ENCODE results near the gene VSX1. TPM values are rescaled to one million over a fixed set of nuclear protein-coding genes. Genes with fewer than 3 reads are reported as not detected.

VSX1 gene
- total RNA-seq, 2 experiments from 2014 or later = not detected

DNA sequence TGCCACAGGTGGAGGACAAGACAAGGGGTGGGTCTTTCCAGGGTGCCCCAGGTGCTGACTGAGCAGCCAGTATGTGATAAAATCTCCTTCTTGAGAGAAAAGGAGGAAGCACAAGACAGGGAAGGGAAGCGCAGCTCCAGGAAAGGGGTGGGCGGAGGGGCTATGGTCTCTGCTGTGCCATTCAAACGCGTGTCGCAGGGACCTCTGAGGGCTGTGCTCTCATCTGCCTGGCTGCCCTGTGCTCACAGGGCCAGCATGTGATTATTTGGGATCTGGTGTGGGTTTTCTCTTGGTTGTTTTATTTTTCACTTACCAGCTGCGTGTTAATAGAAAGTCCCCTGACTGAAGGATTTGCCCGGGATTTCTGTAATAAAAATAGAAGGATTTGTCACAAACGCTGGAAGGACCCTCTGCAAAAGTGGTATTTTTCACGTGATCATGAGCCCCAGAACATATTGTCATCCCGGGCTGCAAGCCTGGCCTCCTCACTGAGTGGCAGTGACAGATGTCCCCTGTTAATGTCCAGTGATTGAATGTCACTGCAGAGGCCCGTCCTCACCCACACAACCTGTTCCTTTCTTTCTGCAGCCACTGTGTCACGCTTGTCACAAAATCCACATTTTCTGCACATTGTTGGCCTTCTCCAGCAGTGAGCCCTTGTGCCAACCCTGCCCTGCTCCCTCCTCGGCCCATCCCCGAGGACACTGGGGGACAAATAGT, 35.0 kb upstream of the VSX1 start:
- DNase-seq = no peak
- H3K9me3 Mint-ChIP-seq (ENCODE audit: low read depth) = no peaks in the 10 kb centered on the region
- no peaks in the 10 kb centered on the region for H3K4me1 Mint-ChIP-seq
- POLR2A ChIA-PET = no interaction called here
- intact Hi-C loops (cut with DNase I, micrococcal nuclease) = no loop called here
- H3K27ac Mint-ChIP-seq = no peak overlapping the region
- H3K4me3 Mint-ChIP-seq = no peak overlapping the region
- no peak for ATAC-seq
- CTCF ChIA-PET = interaction anchor here (0.5 kb wide), 1 partner anchor 15 kb away, joined by 3 read pairs; no protein-coding TSS in a partner anchor
- no peaks in the 10 kb centered on the region for H3K36me3 Mint-ChIP-seq (ENCODE audit: low read depth)
- H3K27me3 Mint-ChIP-seq = peaks cover 5% of the 10 kb centered on the region

DNA sequence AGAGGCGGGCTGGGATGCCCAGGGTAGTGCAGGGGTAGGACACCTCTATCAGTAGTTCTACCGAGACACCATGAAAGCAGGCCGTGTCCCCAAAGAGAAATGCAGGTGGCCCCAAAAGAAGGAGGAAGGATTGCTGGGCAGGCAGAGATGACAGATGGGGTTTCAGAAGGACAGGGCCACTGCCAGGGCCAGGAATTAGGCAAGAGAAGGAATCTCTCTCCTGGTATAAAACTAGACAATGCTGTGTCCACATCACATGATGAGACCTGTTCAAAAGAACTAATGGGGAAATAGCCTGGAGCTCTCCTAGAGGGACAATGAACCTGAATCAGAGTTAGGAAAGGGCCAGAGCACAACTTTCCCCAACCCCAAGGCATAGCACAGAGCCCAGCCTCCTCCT, 21.6 kb upstream of the VSX1 start:
- intact Hi-C loops (cut with DNase I, micrococcal nuclease) = no loop called here
- H3K9me3 Mint-ChIP-seq (ENCODE audit: low read depth) = no peaks in the 10 kb centered on the region
- POLR2A ChIA-PET = no interaction called here
- CTCF ChIA-PET = interaction anchor here (0.6 kb wide), 1 partner anchor 173 kb away, joined by 3 read pairs; no protein-coding TSS in a partner anchor
- peaks cover 10% of the 10 kb centered on the region for H3K4me1 Mint-ChIP-seq
- DNase-seq (no peak), ATAC-seq (no peak)
- no peak overlapping the region for H3K4me3 Mint-ChIP-seq
- H3K36me3 Mint-ChIP-seq (ENCODE audit: low read depth) = no peaks in the 10 kb centered on the region
- no peak overlapping the region for H3K27ac Mint-ChIP-seq
- H3K27me3 Mint-ChIP-seq = peaks cover 13% of the 10 kb centered on the region

DNA sequence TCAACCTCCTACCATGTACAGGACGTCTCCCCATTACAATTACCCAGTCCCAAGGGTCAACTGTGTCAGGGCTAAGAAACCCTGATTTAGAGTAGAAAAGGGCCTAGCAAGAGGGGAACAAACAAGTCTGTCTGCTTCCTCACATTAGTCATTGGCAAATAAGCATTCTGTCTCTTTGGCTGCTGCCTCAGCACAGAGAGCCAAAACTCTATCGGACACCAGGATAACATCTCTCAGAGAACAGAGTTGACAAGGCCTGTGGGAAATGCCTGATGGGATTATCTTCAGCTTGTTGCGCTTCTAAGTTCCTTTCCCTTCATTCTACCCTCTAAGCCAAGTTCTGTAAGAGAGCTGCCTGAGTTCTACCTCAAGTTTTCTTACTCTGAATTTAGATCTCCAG, 19.0 kb upstream of the VSX1 start:
- Mint-ChIP-seq H3K27me3 (no peaks in the 10 kb centered on the region), H3K4me3 (no peak overlapping the region), H3K36me3 (ENCODE audit: low read depth) (no peaks in the 10 kb centered on the region), H3K27ac (no peak overlapping the region), H3K4me1 (peaks cover 10% of the 10 kb centered on the region), H3K9me3 (ENCODE audit: low read depth) (no peaks in the 10 kb centered on the region)
- intact Hi-C loops (cut with DNase I, micrococcal nuclease) = no loop called here
- DNase-seq (no peak), ATAC-seq (no peak)
- ChIA-PET CTCF (interaction anchor here (0.6 kb wide), 1 partner anchor 154 kb away, joined by 3 read pairs; no protein-coding TSS in a partner anchor), POLR2A (no interaction called here)

DNA sequence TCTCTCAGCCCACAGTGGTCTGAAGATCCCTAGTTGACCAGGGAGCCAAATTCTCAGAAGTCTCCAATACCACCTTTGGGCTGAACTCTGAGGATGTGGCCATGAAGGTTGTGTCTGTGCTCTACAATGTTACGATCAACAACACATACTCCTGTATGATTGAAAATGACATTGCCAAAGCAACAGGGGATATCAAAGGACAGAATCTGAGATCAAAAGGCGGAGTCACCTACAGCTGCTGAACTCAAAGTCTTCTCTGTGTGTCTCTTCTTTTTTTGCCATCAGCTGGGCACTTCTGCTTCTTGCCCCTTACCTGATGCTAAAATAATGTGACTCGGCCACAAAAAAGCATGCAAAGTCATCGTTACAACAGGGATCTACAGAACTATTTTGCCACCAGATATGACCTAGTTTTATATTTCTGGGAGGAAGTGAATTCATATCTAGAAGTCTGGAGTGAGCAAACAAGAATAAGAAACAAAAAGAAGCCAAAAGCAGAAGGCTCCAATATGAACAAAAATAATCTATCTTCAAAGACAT, 17.7 kb upstream of the VSX1 start:
- Mint-ChIP-seq H3K36me3 (ENCODE audit: low read depth) (no peaks in the 10 kb centered on the region), H3K4me1 (peaks cover 10% of the 10 kb centered on the region), H3K9me3 (ENCODE audit: low read depth) (no peaks in the 10 kb centered on the region), H3K27ac (no peak overlapping the region), H3K27me3 (no peaks in the 10 kb centered on the region), H3K4me3 (no peak overlapping the region)
- POLR2A ChIA-PET = no interaction called here
- intact Hi-C loops (cut with DNase I, micrococcal nuclease) = no loop called here
- DNase-seq (no peak), ATAC-seq (peak; percentile 42)
- CTCF ChIA-PET = interaction anchor here (0.8 to 1.1 kb wide), 2 partner anchors 16 to 55 kb away, joined by 3 read pairs; no protein-coding TSS in a partner anchor

DNA sequence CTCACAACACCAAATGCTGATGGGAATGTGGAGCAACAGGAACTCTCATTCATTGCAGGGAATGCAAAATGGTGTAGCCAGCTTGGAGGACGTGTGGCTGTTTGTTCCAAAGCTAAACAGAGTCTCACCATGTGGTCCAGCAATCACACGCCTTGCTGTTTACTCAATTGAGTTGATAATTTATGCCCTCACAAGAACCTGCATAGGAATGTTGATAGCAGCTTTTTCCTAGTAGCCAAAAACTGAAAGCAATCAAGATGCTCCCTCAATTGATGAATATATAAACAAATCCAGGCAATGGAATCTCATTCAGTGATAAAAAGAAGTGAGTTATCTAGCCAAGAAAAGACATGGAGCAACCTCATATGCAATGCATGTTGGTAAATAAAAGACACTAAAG, 15.6 kb upstream of the VSX1 start:
- H3K4me1 Mint-ChIP-seq = peaks cover 10% of the 10 kb centered on the region
- ChIA-PET POLR2A (no interaction called here), CTCF (no interaction called here)
- no peak for DNase-seq
- no peaks in the 10 kb centered on the region for H3K9me3 Mint-ChIP-seq (ENCODE audit: low read depth)
- intact Hi-C loops (cut with DNase I, micrococcal nuclease) = loop anchor here in 1 of 2 experiments (2.0 kb wide), 1 partner anchor 23 kb away; no protein-coding TSS in a partner anchor
- H3K27me3 Mint-ChIP-seq = no peaks in the 10 kb centered on the region
- no peak overlapping the region for H3K27ac Mint-ChIP-seq
- no peak for ATAC-seq
- H3K36me3 Mint-ChIP-seq (ENCODE audit: low read depth) = no peaks in the 10 kb centered on the region
- H3K4me3 Mint-ChIP-seq = no peak overlapping the region

DNA sequence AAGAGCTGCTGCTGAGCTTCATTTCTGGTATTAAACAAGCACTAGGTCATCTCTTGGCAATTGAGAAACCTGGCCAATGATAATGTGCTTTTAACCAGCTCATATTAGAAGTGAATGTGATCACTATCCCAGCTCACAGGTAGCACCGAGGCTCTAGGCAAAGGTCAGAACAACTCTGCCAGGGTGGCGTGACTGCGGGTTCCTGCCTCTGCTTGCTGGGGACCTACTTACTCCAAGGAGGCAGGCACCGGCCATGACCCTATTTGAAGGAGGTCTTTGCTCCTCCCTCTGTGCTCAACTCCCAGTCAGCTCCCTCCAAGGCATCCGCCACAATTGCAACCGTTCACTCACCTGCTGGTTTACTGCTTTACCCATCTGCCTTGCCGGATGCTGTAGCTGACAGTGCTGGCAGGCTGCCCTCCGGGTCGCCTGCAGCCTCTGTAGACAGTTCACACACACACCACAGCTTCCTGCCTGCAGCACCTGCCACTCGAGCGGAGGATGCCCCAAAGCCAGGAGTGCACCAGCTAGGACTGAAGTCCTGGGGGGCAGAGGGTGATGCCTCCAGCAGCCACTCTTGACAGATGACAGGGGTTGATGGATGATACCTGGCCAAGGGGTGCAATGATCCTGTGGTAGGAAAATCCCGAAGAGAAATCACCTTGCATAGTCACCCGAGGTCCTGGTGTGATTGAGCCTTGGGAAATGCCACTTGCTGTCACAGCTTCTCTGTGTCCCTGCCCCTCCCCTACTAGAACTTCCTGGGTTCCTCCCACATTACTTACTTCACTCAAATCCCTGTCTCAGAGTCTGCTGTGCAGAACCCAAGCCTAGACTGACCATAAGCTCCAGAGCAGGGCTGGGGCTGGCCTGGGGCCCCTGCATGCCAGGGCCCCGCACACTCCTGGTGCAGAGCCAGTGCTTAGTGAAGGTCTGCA, 8.8 kb upstream of the VSX1 start:
- POLR2A ChIA-PET = interaction anchor here (0.5 to 0.6 kb wide), 3 partner anchors 36 to 503 kb away, joined by 3 to 5 read pairs (median 3); no protein-coding TSS in a partner anchor
- intact Hi-C loops (cut with DNase I, micrococcal nuclease) = no loop called here
- Mint-ChIP-seq H3K36me3 (ENCODE audit: low read depth) (no peaks in the 10 kb centered on the region), H3K27me3 (peaks cover 5% of the 10 kb centered on the region), H3K27ac (no peak overlapping the region), H3K4me1 (peaks cover 24% of the 10 kb centered on the region), H3K4me3 (no peak overlapping the region), H3K9me3 (ENCODE audit: low read depth) (no peaks in the 10 kb centered on the region)
- CTCF ChIA-PET = interaction anchor here (0.8 to 2.2 kb wide), 4 partner anchors 12 to 91 kb away, joined by 3 to 7 read pairs (median 4); no protein-coding TSS in a partner anchor
- DNase-seq = peak; percentile 79
- ATAC-seq = peak; percentile 97

DNA sequence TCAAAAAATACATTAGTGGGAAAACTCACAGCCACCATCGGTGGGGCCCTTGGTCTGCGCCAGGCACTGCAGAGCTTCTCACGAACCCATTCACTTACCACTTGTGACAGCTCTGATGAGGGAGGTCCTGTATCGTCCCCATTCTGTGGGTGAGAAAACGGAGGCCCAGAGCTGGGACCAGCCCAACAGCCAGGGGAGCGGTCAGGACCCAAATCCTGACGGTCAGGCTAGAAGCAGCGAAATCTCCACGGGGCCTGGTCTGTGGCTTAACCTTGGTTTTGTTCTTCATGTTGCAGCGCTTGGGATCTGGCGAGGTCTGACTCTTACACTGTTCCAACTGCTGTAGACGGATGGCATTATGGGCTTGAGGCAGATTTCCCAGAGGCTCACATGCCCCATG, 7.7 kb upstream of the VSX1 start:
- intact Hi-C loops (cut with DNase I, micrococcal nuclease) = no loop called here
- no peak for DNase-seq
- Mint-ChIP-seq H3K9me3 (ENCODE audit: low read depth) (no peaks in the 10 kb centered on the region), H3K4me1 (peaks cover 25% of the 10 kb centered on the region), H3K4me3 (no peak overlapping the region), H3K36me3 (ENCODE audit: low read depth) (no peaks in the 10 kb centered on the region), H3K27me3 (peaks cover 10% of the 10 kb centered on the region), H3K27ac (no peak overlapping the region)
- POLR2A ChIA-PET = no interaction called here
- CTCF ChIA-PET = interaction anchor here (2.2 kb wide), 1 partner anchor 11 kb away, joined by 7 read pairs; no protein-coding TSS in a partner anchor
- ATAC-seq = no peak

DNA sequence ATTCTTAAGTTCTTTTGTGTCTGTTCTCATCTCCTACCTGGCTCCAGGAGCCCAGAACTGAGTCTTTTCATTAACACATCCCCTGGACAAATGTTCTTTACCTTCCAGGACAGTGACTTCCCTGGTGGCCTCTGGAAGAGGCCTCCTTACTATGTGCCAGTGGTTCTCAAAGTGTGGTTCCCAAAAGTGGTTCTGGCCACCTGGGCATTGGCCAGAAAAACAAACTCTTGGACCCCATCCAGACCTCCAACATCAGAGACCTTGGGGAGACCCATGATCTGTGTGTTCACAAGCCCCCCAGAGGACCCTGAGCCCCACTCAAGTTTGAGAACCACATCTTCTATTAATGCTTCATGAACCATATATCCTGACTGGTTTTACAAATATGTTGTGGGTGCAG, 7.2 kb upstream of the VSX1 start:
- DNase-seq (no peak), ATAC-seq (no peak)
- Mint-ChIP-seq H3K4me3 (no peak overlapping the region), H3K9me3 (ENCODE audit: low read depth) (no peaks in the 10 kb centered on the region), H3K27me3 (peaks cover 16% of the 10 kb centered on the region), H3K27ac (no peak overlapping the region), H3K4me1 (peaks cover 30% of the 10 kb centered on the region), H3K36me3 (ENCODE audit: low read depth) (no peaks in the 10 kb centered on the region)
- POLR2A ChIA-PET = no interaction called here
- CTCF ChIA-PET = no interaction called here
- intact Hi-C loops (cut with DNase I, micrococcal nuclease) = no loop called here

DNA sequence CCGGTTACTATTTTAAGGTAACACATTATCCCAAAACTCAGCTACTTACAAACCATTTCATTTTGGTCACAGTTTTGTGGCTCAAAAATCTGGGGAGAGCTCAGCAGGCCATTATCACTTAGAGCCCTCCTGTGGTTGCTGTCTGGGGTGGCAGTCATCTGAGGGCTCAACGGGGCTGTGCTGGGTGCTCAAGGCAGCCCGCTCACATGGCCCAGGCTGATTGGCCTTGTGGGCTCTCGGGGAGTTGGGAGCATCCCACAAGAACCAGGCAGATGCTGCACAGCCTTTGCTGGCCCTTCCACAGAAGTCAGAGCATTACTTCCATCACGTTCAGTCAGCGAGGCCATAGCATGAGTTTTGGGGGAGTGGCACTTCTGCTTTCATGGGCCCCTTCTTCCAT, 6.3 kb upstream of the VSX1 start:
- Mint-ChIP-seq H3K27ac (no peak overlapping the region), H3K4me3 (no peak overlapping the region), H3K9me3 (ENCODE audit: low read depth) (no peaks in the 10 kb centered on the region), H3K36me3 (ENCODE audit: low read depth) (no peaks in the 10 kb centered on the region), H3K27me3 (peaks cover 23% of the 10 kb centered on the region), H3K4me1 (peaks cover 36% of the 10 kb centered on the region)
- CTCF ChIA-PET = interaction anchor here (0.8 kb wide), 1 partner anchor 11 kb away, joined by 3 read pairs; no protein-coding TSS in a partner anchor
- DNase-seq (no peak), ATAC-seq (no peak)
- POLR2A ChIA-PET = no interaction called here
- intact Hi-C loops (cut with DNase I, micrococcal nuclease) = no loop called here

DNA sequence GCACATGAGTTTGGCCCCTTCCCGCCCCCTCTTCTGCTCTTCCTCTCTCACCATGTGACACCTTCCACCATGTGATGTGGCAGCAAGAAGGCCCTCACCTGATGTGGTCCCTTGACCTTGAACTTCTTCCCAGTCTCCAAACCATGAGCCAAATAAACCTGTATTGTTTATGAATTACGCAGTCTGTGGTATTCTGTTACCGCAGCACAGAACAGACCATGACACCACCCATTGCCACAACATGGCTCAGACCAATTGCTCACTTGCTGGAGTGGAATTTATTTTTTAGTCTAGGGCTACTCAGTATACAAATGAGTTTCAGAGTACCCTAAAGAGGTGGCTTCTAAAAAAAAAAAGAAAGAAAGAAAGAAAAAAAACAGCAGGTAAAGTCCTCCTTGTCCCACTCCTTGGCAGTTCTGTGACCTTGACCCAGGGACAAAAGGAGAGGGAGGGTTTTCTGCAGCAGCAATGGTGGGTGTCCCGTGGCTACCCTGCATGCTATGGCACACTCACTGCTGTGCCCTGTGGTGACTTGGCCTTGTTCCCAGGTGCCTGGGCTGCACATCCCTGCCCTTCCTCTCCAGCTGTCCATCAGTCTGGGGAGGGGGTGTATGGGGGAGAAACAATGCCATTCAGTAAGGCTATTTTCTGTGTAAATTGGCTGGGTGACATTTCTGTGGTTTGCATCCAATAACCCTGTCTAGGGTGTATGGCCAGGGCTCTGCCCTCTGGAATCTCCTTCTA, 5.4 kb upstream of the VSX1 start:
- DNase-seq (no peak), ATAC-seq (no peak)
- Mint-ChIP-seq H3K27ac (no peak overlapping the region), H3K27me3 (peaks cover 30% of the 10 kb centered on the region), H3K4me3 (no peak overlapping the region), H3K9me3 (ENCODE audit: low read depth) (no peaks in the 10 kb centered on the region), H3K4me1 (peaks cover 41% of the 10 kb centered on the region), H3K36me3 (ENCODE audit: low read depth) (no peaks in the 10 kb centered on the region)
- ChIA-PET POLR2A (no interaction called here), CTCF (interaction anchor here (0.8 kb wide), 1 partner anchor 10 kb away, joined by 3 read pairs; no protein-coding TSS in a partner anchor)
- intact Hi-C loops (cut with DNase I, micrococcal nuclease) = no loop called here
